ENCODE measurements around the gene TCIRG1.
"Not testable (repeated sequence)": the region's sequence is repeated elsewhere in the genome, so short reads cannot be mapped to it uniquely, and the experiment has no call there.

The TCIRG1 gene, protein sequence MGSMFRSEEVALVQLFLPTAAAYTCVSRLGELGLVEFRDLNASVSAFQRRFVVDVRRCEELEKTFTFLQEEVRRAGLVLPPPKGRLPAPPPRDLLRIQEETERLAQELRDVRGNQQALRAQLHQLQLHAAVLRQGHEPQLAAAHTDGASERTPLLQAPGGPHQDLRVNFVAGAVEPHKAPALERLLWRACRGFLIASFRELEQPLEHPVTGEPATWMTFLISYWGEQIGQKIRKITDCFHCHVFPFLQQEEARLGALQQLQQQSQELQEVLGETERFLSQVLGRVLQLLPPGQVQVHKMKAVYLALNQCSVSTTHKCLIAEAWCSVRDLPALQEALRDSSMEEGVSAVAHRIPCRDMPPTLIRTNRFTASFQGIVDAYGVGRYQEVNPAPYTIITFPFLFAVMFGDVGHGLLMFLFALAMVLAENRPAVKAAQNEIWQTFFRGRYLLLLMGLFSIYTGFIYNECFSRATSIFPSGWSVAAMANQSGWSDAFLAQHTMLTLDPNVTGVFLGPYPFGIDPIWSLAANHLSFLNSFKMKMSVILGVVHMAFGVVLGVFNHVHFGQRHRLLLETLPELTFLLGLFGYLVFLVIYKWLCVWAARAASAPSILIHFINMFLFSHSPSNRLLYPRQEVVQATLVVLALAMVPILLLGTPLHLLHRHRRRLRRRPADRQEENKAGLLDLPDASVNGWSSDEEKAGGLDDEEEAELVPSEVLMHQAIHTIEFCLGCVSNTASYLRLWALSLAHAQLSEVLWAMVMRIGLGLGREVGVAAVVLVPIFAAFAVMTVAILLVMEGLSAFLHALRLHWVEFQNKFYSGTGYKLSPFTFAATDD

DNA sequence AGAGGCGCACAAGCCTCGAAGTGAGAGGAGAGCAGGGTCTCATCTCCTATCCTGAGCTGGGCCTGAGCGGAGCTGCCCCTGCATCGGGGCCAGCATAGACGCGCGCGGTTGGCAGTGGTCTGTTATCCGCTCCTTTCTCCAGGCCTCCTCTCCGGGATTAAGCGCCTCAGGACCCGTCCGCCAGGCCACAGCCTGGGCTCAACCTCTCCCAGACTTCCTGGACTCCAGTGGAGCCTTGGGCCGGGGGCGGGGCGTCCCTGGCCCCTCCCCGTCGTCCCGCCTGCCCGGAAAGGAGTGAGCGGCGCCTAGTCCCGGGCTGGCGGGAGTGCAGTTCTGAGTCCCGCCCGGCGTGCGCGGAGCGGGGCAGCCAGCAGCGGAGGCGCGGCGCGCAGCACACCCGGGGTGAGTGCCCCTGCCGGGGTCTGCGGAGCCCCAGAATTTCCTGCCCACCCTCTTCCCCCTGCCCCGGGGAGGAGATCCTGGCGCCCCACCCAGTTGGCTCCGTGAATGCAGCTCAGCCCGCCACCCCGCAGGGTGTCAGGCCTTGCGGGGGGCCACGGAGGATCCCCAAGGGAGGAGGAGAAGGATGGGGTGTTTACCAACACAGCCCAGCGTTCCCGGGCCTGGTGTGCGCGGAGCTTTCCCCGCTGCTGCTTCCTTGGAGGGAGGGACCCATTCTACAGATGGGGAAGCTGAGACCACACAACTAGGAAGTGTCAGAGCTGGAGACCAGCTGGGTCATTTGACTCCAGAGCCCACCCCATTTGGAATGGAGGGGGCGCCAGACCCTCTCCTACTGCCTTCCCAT, at the start of gene TCIRG1:
TCIRG1 (plus strand) TSS at position 308 of the 808 bp plus-strand sequence. CDS start 2,247 bp downstream, outside the sequence.
- peak; percentile 85 for DNase-seq (ENCODE audit: low spot score)

DNA sequence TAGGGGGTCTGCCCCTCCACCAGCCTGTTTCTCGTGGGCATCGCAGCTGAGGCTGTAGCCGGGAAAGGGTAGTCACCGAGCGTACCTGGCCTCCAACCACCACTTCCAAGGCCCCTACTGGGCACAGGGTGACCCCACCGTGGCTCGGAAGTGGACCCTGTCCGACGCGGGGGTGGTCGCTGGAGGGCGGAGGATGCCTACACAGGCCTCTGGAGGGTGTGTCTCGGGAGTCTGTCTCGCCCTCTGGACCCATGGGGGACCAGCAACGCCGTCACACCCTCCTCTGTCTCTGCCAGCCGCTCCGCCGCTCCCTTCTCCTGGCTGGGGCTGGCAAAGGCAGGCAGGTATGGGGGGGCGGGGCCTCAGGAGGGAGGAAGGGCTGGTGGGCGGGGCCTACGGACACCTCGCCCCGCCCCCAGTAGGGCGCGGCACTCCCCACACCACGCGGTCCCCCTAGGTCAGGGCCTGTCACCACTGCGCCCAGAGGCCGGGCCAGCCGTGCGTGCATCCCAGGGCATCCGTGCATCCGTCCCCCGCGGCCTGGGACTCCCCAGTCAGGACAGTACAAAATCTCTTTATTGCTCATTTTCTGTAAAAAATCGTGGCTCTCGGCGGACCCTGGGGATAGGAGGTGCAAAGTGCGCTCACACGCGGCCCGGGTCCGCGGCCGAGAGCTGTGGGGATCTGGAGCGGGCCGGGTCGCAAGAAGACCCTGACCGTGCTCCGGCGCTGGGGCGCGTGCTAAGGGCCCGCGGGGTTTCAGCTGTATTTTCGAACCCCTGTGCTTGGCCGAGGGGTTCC, 48.1 kb upstream of the TCIRG1 start:
- DNase-seq (ENCODE audit: low spot score) = not testable (repeated sequence)

DNA sequence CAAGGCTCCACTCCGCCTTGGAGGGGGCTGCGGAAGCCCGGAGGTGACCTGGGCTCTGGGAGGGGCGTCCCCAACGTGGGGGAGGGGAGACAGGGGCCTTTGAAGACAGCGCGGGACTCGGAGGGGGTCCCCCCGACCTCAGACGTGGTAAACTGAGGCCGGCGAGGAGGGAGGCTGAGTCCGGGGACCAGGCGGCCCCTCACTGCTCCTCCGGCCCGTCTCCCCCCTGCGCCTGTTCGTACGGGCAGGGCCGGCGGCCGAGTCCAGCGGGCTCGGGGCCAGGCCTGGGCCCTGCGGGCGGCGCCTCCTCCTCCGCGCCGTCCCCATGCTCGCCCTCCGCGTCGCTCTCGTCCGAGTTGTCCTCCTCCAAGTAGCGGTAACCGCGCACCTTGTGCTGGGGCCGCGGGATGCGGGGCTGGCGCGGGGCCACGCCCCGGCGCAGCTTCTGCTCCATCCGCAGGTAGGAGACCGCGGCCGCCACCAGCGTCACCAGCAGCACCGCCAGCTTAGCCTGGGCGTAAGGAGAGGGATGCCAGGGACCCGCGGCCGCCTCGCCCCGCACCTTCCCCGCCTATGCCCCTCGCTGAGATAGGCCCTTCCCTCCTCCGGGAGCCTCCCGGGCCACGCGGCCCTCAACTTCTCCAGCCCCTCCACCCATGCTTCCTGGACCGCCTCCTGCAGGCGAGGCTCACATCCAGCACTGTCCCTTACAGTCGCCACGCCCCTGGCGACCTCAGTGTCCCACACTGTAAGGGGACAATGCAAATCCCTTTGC, 47.3 kb upstream of the TCIRG1 start:
- not testable (repeated sequence) for DNase-seq (ENCODE audit: low spot score)

DNA sequence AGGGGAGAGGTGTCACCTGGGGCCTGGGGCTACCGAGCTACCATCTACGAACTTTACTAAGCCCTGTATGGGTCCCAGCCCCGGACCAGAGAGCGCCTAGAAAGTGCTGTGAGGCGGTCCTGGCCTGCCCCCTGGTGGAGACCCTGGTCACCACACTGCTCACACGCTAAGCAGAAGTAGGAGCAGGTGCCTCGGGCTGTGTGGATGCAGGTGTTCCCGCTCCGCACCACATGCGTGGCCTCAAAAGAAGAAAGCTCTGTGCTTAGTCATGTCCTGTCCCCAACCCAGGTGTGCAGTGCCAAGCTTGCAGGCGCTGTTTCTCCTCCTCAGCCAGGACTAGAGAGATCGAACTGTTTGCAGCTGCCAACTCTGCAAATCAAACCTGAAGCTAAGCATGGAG, 45.0 kb upstream of the TCIRG1 start:
- DNase-seq (ENCODE audit: low spot score) = peak; percentile 42

DNA sequence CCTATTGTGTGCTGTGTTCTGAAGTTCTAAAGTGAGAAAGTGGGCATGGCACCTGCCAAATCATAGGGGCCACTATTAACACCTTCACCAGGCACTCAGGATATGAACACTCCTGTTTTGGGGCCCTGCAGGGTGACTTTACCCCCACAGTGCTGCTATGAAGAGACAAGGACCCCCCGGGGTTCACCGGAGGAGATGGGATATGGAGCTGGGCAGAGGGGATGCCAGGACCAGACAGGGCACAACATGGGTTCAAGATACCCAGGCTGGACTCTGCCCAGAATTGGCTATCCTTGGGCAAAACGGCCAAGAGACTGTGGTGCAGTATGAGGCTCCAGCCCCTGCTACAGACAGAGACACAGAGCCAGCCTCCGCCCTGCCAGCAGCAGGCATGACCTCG, 44.4 kb upstream of the TCIRG1 start:
- not testable (repeated sequence) for DNase-seq (ENCODE audit: low spot score)

DNA sequence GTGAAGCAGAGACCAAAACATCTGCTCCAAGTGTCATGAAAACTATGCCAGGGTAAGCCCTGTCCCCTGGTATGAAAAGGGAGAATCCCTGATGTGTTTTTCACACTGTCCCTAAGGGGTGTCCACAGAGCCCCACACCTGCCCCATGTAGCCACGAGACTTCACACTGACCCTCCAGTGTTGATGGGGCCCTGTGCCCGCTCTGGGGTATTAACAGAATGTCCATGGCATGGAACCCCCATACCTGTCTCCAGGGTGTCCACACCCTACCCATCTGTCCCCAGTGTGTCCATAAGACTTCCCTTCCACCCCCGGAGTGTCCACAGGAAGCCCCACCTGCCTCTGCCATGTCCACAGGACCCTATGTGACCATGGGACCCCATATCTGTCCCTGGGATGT, 43.7 kb upstream of the TCIRG1 start:
- not testable (repeated sequence) for DNase-seq (ENCODE audit: low spot score)

DNA sequence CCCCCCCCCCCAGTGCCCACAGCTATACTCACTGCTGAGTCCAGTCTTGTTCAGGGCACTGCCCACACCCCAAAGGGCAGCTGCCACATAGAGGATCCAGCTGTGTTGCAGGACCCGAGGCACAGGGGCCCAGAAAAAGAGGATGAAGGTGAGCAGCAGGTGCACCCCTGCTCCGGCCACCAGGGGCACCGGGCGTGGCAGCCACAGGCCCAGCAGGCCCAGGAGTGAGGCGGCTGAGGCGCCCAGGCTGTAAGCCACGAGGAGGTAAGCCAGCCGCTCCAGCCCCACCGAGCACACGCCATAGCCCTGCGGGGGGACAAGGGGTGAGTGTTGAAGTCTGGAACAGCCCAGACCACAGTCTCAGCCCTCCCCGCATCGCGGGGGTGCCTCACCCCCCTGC, 43.2 kb upstream of the TCIRG1 start:
- not testable (repeated sequence) for DNase-seq (ENCODE audit: low spot score)

DNA sequence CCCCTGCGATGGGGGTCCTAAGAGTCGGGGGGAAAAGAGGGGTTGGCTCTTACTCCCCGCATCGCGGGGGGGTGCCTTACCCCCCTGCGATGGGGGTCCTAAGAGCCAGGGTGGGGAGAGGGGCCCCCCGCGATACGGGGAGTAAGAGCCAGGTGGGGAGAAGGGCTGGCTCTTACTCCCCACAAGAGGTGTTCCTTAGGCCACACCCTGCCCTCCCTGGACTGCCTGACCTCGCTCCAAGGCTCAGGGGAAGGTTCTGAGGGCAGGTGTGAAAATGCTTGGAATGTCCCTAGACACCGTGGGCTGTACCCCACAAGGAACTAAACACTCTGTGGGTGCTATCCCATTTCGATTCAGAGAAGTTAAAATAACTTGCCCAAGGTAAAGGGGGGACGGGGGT, 42.8 kb upstream of the TCIRG1 start:
- no peak for DNase-seq (ENCODE audit: low spot score)

DNA sequence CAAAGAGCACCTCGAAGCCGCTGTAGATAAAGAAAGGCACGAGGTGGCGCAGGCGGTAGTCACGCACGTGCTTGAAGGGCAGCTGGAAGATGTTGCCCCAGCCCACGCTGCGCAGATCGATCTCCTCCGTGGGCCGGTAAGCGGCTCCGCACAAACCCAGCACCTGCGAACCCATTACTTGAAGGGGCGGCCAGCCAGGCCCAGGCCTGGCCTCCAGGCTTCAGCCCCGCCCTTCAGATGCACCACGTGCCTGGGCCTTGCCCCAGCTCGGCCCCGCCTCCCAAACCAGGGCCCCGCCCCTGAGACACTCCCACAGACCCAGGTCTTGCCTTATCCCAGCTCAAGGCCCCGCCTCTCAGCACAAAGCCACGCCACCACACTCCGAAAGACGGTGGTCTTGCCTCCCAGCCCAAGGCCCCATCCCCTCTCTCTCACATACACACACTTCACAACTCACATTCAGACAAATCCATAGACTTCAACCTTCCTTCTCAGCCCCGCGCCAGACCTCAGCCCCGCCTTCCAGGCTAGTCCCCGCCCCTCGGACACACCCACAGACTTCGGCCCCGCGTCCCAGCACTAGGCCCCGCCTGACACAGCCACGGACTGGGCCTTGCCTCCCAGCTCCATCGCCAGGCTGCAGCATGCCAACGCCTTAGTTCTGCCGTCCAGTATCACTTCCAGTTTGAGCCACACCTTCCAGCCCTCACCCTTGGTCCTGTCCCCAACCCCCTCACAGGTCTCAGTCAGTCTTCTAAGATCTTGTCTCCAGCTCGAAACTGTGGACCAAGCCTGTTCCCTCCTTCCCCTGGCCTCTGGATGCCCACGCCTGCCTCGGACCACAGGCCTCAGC, 42.0 kb upstream of the TCIRG1 start:
- peak; percentile 24 for DNase-seq (ENCODE audit: low spot score)

DNA sequence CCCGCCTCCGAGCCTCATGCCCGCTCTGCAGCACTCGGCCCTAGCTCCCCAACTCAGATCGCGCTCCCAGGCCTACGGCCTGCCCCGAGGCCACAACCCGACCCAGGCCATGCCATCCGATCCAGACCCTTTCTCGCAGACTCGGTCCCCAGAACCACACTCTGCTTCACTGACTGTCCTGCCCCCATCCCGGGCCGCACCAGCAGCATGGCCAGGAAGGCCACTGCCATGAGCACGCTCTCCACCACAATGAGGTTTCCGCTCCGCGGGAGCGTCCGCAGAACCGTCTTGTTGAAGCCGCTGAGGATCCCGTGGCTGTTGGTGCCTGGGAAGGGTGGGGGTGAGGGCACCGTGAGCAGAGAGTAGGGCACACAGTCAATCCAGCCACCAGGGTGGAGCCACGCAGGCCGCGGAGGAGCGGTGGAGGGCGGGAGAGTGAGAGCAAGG, 41.3 kb upstream of the TCIRG1 start:
- no peak for DNase-seq (ENCODE audit: low spot score)

DNA sequence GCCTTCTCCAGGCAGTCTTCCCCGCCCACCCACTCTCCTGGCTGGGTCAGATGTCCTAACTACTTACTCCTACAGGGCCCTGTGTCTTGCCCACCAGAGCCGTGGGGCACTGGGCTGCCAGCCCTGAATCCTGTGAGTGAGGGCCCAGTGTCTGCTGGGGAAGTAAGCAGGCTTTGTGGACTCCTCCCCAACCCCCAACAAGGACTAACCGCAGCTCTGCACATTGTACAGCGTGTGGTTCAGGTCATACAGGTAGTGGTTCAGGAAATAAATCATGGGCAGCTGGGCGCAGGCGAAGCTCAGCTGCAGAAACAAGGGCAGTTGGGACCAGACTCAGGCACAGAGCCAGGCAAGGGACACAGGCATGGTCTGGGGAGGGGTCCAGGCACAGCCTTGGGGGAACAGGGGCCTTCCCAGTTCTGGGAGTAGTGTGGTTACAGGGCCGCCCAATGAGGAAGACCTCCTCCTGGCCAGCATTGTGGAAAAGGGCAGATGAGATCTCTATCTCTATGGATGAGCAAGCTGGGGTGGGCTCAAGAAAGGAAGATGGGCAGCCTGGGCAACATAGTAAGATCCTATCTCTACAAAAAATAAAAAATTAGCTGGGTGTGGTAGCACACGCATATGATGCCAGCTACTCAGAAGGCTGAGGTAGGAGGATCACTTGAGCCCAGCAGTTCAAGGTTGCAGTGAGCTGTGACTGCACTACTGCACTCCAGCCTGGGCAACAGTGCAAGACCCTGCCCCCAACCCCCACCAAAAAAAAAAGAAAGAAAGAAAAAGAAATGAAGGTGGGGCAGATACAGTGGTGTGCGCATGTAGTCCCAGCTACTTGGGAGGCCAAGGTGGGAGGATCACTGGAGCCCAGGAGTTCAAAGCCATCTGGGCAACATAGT, 40.4 kb upstream of the TCIRG1 start:
- no peak for DNase-seq (ENCODE audit: low spot score)

DNA sequence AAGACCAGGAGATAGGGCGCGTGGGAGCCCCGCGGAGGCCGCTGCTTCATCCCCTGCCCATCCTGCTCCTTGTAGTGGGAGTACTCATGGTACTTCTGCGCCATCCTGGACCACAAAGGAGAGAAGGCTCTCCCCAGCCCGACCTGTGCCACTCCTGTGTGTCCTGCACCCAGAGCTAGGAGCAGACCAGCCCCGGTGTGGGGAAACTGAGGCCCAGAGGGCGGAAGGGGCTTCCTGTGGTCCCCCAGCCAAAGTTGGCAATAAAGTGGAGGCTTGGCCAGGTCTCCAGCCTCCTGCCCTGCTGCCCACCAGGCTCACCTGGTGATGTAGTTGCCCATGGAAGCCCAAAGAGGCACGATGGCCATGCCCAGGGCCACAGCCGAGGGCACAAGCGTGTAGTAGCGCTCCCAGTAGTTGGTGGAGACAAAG, 39.6 kb upstream of the TCIRG1 start:
- DNase-seq (ENCODE audit: low spot score) = no peak

DNA sequence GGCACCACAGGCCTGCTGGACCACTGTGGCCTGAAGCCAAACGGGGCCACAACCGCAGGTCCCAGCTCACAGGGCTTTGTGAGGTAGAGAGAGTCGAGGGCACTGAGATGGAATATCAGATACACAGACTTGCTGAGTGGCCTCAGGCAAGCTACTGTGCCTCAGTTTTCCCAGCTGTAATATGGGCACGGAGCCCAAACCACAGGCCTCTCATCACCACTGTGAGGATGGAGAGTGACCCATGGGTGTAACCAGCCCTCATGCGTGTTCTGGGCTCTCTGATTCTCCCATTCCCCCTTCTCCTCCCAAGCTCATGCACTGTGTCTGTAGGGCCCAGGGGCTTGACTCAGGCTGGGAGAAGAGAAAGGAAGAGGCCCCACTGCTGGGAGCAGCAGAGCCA, 39.1 kb upstream of the TCIRG1 start:
- DNase-seq (ENCODE audit: low spot score) = no peak

DNA sequence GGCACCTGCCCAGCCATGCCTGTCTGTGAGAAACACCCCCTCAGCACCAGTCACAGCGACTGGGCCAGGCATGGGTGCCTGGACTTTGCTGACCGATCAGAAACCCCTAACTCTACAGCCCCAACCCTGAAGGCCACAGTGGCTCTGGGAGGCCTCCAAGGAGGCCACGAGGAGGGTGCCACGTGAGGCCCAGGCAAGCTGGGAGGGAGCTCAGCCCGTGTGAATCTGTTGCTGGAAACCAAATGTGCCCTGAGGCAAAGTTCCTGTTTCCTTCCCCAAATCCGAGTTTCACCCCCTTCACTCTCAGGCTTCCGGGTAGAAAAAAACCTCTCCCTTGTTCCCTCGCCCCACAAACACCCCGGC, 36.3 kb upstream of the TCIRG1 start:
- DNase-seq (ENCODE audit: low spot score) = peak; percentile 79

DNA sequence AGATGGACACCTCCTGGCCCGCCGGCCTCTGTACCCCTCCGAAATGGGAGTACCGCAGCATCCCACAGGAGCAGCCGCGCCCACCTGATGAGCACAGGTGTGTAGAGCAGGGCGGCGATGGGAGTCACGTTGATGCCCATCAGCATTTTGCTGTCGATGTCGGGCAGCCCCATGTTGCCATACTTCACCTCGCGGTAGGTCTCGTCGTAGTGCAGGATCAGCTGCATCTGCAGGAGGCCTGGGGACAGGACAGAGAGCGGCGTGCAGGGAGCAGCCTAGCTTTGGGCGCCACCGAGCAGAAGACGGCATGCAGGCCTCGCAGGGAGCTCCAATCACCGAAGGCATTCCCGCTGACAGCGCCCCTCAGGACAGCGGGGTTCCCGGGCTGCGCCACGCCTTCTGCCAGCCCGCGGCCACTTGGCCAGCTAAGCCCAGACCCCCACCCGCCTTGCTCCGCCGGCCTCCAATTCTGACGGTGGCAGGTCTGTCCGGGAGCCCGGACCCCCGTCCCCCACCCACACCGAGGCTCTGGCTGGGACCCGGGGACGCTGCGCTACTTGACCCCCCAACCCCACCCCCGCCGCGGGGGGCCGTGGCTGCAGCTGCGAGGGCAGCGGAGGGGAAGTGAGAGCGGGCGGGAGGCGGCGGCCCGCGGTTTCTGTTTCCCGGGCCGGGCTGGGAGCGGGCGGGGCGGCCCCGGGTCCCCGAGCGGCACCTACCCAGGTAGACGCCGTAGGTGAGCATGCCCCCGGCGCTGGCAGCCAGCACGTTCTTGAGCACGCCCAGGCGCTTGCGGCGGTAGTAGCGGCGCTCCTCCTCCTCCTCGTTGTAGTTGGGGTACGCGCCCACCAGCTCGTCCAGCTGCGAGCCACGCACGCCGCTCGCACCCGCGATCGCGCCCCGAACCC, 35.6 kb upstream of the TCIRG1 start:
- peak; percentile 72 for DNase-seq (ENCODE audit: low spot score)

DNA sequence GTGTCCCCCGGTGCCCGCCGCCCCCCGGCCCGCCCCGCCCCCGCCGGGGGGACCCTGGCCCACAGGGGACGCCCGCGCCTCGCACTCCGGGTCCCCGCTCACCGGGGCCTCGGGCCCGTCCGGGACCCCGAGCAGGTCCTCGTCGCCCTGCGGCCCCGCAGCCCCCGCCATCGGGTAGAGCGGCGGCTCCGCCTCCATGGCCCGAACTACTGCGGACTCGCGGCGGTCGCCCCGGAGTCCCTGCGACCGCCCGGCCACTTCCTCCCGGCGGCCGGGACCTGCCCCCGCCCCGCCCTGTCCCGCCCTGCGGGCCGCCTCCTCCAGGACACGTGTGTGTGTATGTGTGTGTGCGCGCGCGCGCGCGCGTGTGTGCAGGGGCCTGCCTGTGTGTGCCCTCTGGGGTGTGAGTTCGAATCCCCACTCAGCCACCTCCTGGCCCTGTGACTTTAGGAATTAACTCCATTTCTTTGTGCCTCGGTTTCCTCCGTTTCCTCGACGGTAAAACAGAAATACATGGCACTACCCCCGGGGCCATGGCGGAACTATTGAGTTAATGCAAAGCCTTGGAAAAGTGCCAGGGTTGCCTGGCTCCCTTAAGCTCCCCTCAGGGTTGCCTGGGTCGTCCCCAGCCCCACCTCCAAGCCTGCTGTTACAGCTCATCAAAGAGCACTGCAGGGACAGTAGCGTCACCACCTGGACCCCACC, 34.8 kb upstream of the TCIRG1 start, which contains the start of gene UNC93B1:
UNC93B1 (minus strand) TSS at position 252 of the 705 bp plus-strand sequence; CDS start at position 198, 54 bp downstream.
- DNase-seq (ENCODE audit: low spot score) = peak; percentile 69

Data from germinal center (tissue), 1 donor.